ENCODE results near the gene RPL13. TPM values are rescaled to one million over a fixed set of nuclear protein-coding genes. Genes with fewer than 3 reads are reported as not detected.

The RPL13 gene
- total RNA-seq = 1,853 and 3,370 TPM in 2 replicates

GRCh38 chr16:89560378-89561141 lies at the start of gene RPL13:
Gene RPL13, plus strand, starts transcription at chr16:89560682. Its CDS starts 278 bp downstream, at chr16:89560960.

GRCh38 chr16:89575247-89576152 lies 15.0 kb downstream of the RPL13 start, which contains the start of gene CPNE7:
Gene CPNE7, plus strand, starts transcription at chr16:89575758. Its CDS starts 140 bp downstream, at chr16:89575898.

GRCh38 chr16:89613231-89613953 lies 52.9 kb downstream of the RPL13 start, which contains the start of gene DPEP1:
Gene DPEP1, plus strand, starts transcription at chr16:89613642. Its CDS starts 16,769 bp downstream, at chr16:89630411.

Small RNA genes within 50 kb of the gene (small RNA-seq; reads per million reads assigned to genes)
- not detected for gene SNORD68 (ENCODE audit: low replicate concordance)

Other genes starting within 250 kb of the RPL13 start
- gene ANKRD11, start 70.1 kb upstream of the RPL13 start, total RNA-seq = 101 and 130 TPM in 2 replicates
- gene SPG7, start 52.3 kb upstream of the RPL13 start, total RNA-seq = 58.9 and 134 TPM in 2 replicates
- 25.6 and 44.9 TPM in 2 replicates for gene CPNE7, start 15.1 kb downstream of the RPL13 start, total RNA-seq
- gene DPEP1, start 53.0 kb downstream of the RPL13 start, total RNA-seq = 0.88 TPM in 1 of 2 replicates, not detected in the other
- 125 and 137 TPM in 2 replicates for gene CHMP1A, start 97.0 kb downstream of the RPL13 start, total RNA-seq
- 2.4 and 5.6 TPM in 2 replicates for gene SPATA33, start 97.2 kb downstream of the RPL13 start, total RNA-seq
- gene CDK10, start 126.0 kb downstream of the RPL13 start, total RNA-seq = 34.4 and 53.1 TPM in 2 replicates
- gene SPATA2L, start 141.0 kb downstream of the RPL13 start, total RNA-seq = 19.8 and 20.4 TPM in 2 replicates
- 12.7 and 16.4 TPM in 2 replicates for gene VPS9D1, start 160.2 kb downstream of the RPL13 start, total RNA-seq
- 16.9 and 18.9 TPM in 2 replicates for gene ZNF276, start 160.9 kb downstream of the RPL13 start, total RNA-seq